ENCODE measurements around the gene SOX18. TPM values are rescaled to one million over a fixed set of nuclear protein-coding genes. Genes with fewer than 3 reads are reported as not detected.

Gene SOX18
- total and polyA plus RNA-seq, 2 of the 13 experiments (the other 11 are each of a cell fraction or from before 2014, with no cell fraction given) = 1.6 to 1.9 TPM

GRCh38 chr20:64057628-64058498 lies 8.4 kb upstream of the SOX18 start (continued):
- TF ChIP-seq ZNF687 (CRISPR knock-in tag; IDR thresholded peaks at IDR 0.05) (peak; percentile 42; the same call in 1 of the 2 replicates), ZBTB7B (CRISPR knock-in tag; IDR thresholded peaks at IDR 0.05) (peak; percentile 97), ZNF709 (CRISPR knock-in tag; IDR thresholded peaks at IDR 0.05) (peak; percentile 67; the same call in 1 of the 2 replicates), FOXK1 (CRISPR knock-in tag; IDR thresholded peaks at IDR 0.05; ENCODE audit: borderline replicate concordance, low read depth) (peak; percentile 35; the same call in 1 of the 2 replicates), POLR2AphosphoS5 (IDR thresholded peaks at IDR 0.05; ENCODE audit: low read depth, low read length) (no peak), ZNF768 (CRISPR knock-in tag; IDR thresholded peaks at IDR 0.05) (0 out of 2 replicates have a peak, but pooled peaks have one; percentile 43), GATAD1 (CRISPR knock-in tag; IDR thresholded peaks at IDR 0.05) (peak; percentile 83), ZNF10 (CRISPR knock-in tag; IDR thresholded peaks at IDR 0.05; ENCODE audit: borderline replicate concordance, low read depth) (no peak), TBL1XR1 (IDR thresholded peaks at IDR 0.05; ENCODE audit: borderline replicate concordance, low read length, partially characterized antibody) (peak; percentile 36), RXRB (CRISPR knock-in tag; IDR thresholded peaks at IDR 0.05; ENCODE audit: borderline replicate concordance) (peak; percentile 63; the same call in 1 of the 2 replicates), SIN3B (IDR thresholded peaks at IDR 0.05; ENCODE audit: low read length) (peak; percentile 60; the same call in 1 of the 2 replicates), THAP8 (CRISPR knock-in tag; IDR thresholded peaks at IDR 0.05; ENCODE audit: borderline replicate concordance) (no peak), ZNF543 (CRISPR knock-in tag; IDR thresholded peaks at IDR 0.05) (no peak; the same call in 1 of the 2 replicates), LBX2 (CRISPR knock-in tag; IDR thresholded peaks at IDR 0.05; ENCODE audit: borderline replicate concordance) (peak; percentile 88; the same call in 1 of the 2 replicates), ZNF234 (CRISPR knock-in tag; conservative IDR thresholded peaks at IDR 0.05) (0 out of 2 replicates have a peak, but pooled peaks have one; percentile 53), KMT2B (CRISPR knock-in tag; IDR thresholded peaks at IDR 0.05) (no peak; the same call in 1 of the 2 replicates), ARNT2 (CRISPR knock-in tag; IDR thresholded peaks at IDR 0.05; ENCODE audit: low read depth) (peak; percentile 85), ATF7 (IDR thresholded peaks at IDR 0.05) (no peak), ATF7 (CRISPR knock-in tag; IDR thresholded peaks at IDR 0.05) (0 out of 2 replicates have a peak, but pooled peaks have one; percentile 19), ZBTB42 (CRISPR knock-in tag; IDR thresholded peaks at IDR 0.05) (0 out of 2 replicates have a peak, but pooled peaks have one; percentile 4), HOXA5 (CRISPR knock-in tag; IDR thresholded peaks at IDR 0.05) (peak; percentile 67; the same call in 1 of the 2 replicates), ZEB1 (IDR thresholded peaks at IDR 0.05; ENCODE audit: insufficient replicate concordance, low read depth) (peak; percentile 36), FOXP1 (IDR thresholded peaks at IDR 0.05) (no peak), FOXP1 (CRISPR knock-in tag; IDR thresholded peaks at IDR 0.05) (0 out of 2 replicates have a peak, but pooled peaks have one; percentile 8), ZNF484 (CRISPR knock-in tag; IDR thresholded peaks at IDR 0.05; ENCODE audit: borderline replicate concordance, low read depth) (no peak), PAWR (CRISPR knock-in tag; IDR thresholded peaks at IDR 0.05; ENCODE audit: borderline replicate concordance) (no peak)

All from HepG2 (cell line).